Activated naive CD8-positive, alpha-beta T cell treated with anti-CD3 and anti-CD28 coated beads for 36 hours (primary cell): ENCODE measurements around the gene TAS2R10. TPM values are rescaled to one million over a fixed set of nuclear protein-coding genes. Genes with fewer than 3 reads are reported as not detected.
A peak's percentile ranks its signal among the peaks of the same experiment; 100 is the strongest.

Experiments used
- DNase-seq: peaks from one replicate; pipeline ENCODE4 v3.0.0; 2021
- H3K27ac Mint-ChIP-seq: one replicate; pipeline ENCODE4 v1.8.0; 2022; ENCODE audit warnings: mild to moderate bottlenecking, moderate library complexity, mixed read lengths
- H3K27me3 Mint-ChIP-seq: one replicate; pipeline ENCODE4 v1.8.0; 2022; ENCODE audit warnings: mild to moderate bottlenecking, mixed read lengths
- H3K36me3 Mint-ChIP-seq: one replicate; pipeline ENCODE4 v1.8.0; 2021; ENCODE audit warnings: mild to moderate bottlenecking, mixed read lengths
- H3K4me1 Mint-ChIP-seq: one replicate; pipeline ENCODE4 v1.8.0; 2021; ENCODE audit warnings: mixed read lengths
- H3K4me3 Mint-ChIP-seq: one replicate; pipeline ENCODE4 v1.8.0; 2022; ENCODE audit warnings: mild to moderate bottlenecking, moderate library complexity, mixed read lengths
- H3K9me3 Mint-ChIP-seq: one replicate; pipeline ENCODE4 v1.8.0; 2022; ENCODE audit warnings: mixed read lengths
- total RNA-seq, 2 experiments: library from RNA; stranded (reverse); gene quantifications; one replicate each; pipeline ENCODE4 v1.2.3, GENCODE V29; 2021

Gene TAS2R10, protein sequence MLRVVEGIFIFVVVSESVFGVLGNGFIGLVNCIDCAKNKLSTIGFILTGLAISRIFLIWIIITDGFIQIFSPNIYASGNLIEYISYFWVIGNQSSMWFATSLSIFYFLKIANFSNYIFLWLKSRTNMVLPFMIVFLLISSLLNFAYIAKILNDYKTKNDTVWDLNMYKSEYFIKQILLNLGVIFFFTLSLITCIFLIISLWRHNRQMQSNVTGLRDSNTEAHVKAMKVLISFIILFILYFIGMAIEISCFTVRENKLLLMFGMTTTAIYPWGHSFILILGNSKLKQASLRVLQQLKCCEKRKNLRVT
- not detected for total RNA-seq

GRCh38 chr12:10826258-10826657, at the start of gene TAS2R10:
TAS2R10 (minus strand) TSS chr12:10826358; CDS start chr12:10826269, 89 bp downstream.
- H3K27ac Mint-ChIP-seq = no peak within 1 kb of the TSS
- DNase-seq = no peak
- H3K36me3 Mint-ChIP-seq = no peaks in the 10 kb centered on the region
- H3K4me3 Mint-ChIP-seq = no peak within 1 kb of the TSS
- H3K4me1 Mint-ChIP-seq = no peaks in the 10 kb centered on the region
- no peaks in the 10 kb centered on the region for H3K9me3 Mint-ChIP-seq
- no peaks in the 10 kb centered on the region for H3K27me3 Mint-ChIP-seq

- H3K27me3 Mint-ChIP-seq = no peaks in the 10 kb centered on the region
- no peak overlapping the region for H3K27ac Mint-ChIP-seq
- DNase-seq = no peak
- H3K9me3 Mint-ChIP-seq = peaks cover 9% of the 10 kb centered on the region
- H3K4me3 Mint-ChIP-seq = no peak overlapping the region
- H3K4me1 Mint-ChIP-seq = no peaks in the 10 kb centered on the region
- H3K36me3 Mint-ChIP-seq = peaks cover 40% of the 10 kb centered on the region
Observed at GRCh38 chr12:10873378-10873777, 47.2 kb upstream of the TAS2R10 start.

GRCh38 chr12:10867381-10867780, 41.2 kb upstream of the TAS2R10 start:
- no peaks in the 10 kb centered on the region for H3K27me3 Mint-ChIP-seq
- peaks cover 27% of the 10 kb centered on the region for H3K9me3 Mint-ChIP-seq
- no peak overlapping the region for H3K27ac Mint-ChIP-seq
- H3K4me3 Mint-ChIP-seq = no peak overlapping the region
- DNase-seq = no peak
- H3K36me3 Mint-ChIP-seq = peaks cover 44% of the 10 kb centered on the region
- no peaks in the 10 kb centered on the region for H3K4me1 Mint-ChIP-seq

- Mint-ChIP-seq H3K9me3 (peaks cover 41% of the 10 kb centered on the region), H3K4me1 (no peaks in the 10 kb centered on the region), H3K27me3 (no peaks in the 10 kb centered on the region), H3K27ac (no peak overlapping the region), H3K36me3 (peaks cover 61% of the 10 kb centered on the region), H3K4me3 (no peak overlapping the region)
- no peak for DNase-seq
Observed at GRCh38 chr12:10863512-10864218, 37.5 kb upstream of the TAS2R10 start.

DNA sequence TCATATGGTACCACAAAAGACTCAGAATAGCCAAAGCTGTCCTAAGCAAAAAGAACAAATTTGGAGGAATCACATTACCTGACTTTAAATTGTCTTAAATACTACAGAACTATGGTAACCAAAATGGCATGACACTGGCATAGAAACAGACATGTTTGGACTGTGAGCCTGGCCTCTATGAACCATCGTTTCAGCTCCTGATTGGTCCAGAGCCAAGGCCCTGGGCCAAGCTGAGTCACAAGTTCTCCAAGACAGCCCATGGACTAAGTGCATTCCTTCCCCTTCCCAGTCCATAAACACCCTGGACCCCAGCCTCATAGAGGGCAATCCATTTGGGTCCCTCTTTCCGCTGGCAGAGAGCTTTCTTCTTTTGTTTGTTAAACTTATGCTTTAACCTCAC, 35.2 kb upstream of the TAS2R10 start:
- no peak for DNase-seq
- H3K4me1 Mint-ChIP-seq = no peaks in the 10 kb centered on the region
- H3K36me3 Mint-ChIP-seq = peaks cover 69% of the 10 kb centered on the region
- no peak overlapping the region for H3K27ac Mint-ChIP-seq
- peaks cover 59% of the 10 kb centered on the region for H3K9me3 Mint-ChIP-seq
- H3K4me3 Mint-ChIP-seq = no peak overlapping the region
- H3K27me3 Mint-ChIP-seq = no peaks in the 10 kb centered on the region

GRCh38 chr12:10855807-10856206, 29.6 kb upstream of the TAS2R10 start:
- Mint-ChIP-seq H3K9me3 (peaks cover 37% of the 10 kb centered on the region), H3K4me3 (no peak overlapping the region), H3K27ac (no peak overlapping the region), H3K27me3 (no peaks in the 10 kb centered on the region), H3K4me1 (peaks cover 23% of the 10 kb centered on the region), H3K36me3 (peaks cover 49% of the 10 kb centered on the region)
- DNase-seq = no peak

DNA sequence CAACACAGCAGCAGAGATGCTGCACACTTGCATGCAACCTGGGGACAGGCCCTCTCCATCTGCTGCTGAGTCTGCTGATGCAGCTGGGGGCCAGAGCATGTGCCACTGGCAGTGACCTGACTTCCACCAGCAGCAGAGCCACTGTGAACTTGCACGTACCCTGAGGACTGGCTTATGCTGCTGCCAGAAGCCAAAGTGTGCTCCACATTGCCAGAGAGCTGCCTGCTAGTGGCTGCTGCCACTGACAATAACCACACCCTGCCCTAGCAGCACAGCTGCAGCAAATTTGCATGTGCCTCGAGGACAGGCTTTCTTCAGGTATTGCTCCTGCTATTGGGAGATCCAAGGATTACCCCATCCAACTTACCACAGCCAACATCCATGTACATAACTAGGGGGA, 27.6 kb upstream of the TAS2R10 start:
- H3K4me1 Mint-ChIP-seq = peaks cover 37% of the 10 kb centered on the region
- H3K9me3 Mint-ChIP-seq = peaks cover 28% of the 10 kb centered on the region
- H3K4me3 Mint-ChIP-seq = no peak overlapping the region
- DNase-seq = no peak
- H3K27me3 Mint-ChIP-seq = no peaks in the 10 kb centered on the region
- no peak overlapping the region for H3K27ac Mint-ChIP-seq
- H3K36me3 Mint-ChIP-seq = peaks cover 36% of the 10 kb centered on the region

GRCh38 chr12:10851243-10851858, 25.2 kb upstream of the TAS2R10 start:
- H3K27ac Mint-ChIP-seq = no peak overlapping the region
- DNase-seq = no peak
- no peak overlapping the region for H3K4me3 Mint-ChIP-seq
- peaks cover 37% of the 10 kb centered on the region for H3K4me1 Mint-ChIP-seq
- peaks cover 8% of the 10 kb centered on the region for H3K9me3 Mint-ChIP-seq
- H3K27me3 Mint-ChIP-seq = no peaks in the 10 kb centered on the region
- H3K36me3 Mint-ChIP-seq = peaks cover 23% of the 10 kb centered on the region

GRCh38 chr12:10849425-10849878, 23.3 kb upstream of the TAS2R10 start, which contains the start of gene PRR4:
PRR4 (minus strand) TSS chr12:10849475; CDS start chr12:10849437, 38 bp downstream.
- Mint-ChIP-seq H3K9me3 (no peaks in the 10 kb centered on the region), H3K27me3 (no peaks in the 10 kb centered on the region), H3K4me3 (no peak within 1 kb of the TSS), H3K27ac (no peak within 1 kb of the TSS), H3K36me3 (peaks cover 16% of the 10 kb centered on the region), H3K4me1 (peaks cover 34% of the 10 kb centered on the region)
- peak; percentile 11 for DNase-seq

GRCh38 chr12:10847744-10848143, 21.6 kb upstream of the TAS2R10 start:
- no peak overlapping the region for H3K27ac Mint-ChIP-seq

DNA sequence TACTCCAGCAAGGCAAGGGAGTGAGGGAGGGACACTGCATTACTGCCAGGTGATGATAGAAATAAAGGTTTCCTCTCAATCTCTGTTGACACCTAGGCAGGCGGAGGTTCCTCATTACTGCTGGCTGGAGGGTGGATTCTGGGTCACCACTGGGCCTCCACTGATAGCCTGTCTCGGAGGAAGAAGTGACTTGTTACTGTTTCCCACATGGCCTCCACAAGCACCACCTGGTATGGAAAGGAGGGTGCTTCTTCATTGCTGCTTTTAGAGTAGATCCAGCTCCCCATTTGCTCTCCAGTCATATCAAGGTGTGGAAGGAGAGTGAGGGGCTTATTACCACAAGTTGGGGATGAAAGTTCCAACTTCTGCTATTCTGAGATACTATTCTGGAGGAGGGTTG, 16.7 kb upstream of the TAS2R10 start:
- no peaks in the 10 kb centered on the region for H3K27me3 Mint-ChIP-seq
- no peak for DNase-seq
- no peak overlapping the region for H3K4me3 Mint-ChIP-seq
- peaks cover 22% of the 10 kb centered on the region for H3K36me3 Mint-ChIP-seq
- peaks cover 2% of the 10 kb centered on the region for H3K9me3 Mint-ChIP-seq
- H3K4me1 Mint-ChIP-seq = no peaks in the 10 kb centered on the region
- H3K27ac Mint-ChIP-seq = no peak overlapping the region

More at GRCh38 chr12:10847744-10848143, 21.6 kb upstream of the TAS2R10 start:
- no peaks in the 10 kb centered on the region for H3K9me3 Mint-ChIP-seq
- peaks cover 19% of the 10 kb centered on the region for H3K36me3 Mint-ChIP-seq
- no peaks in the 10 kb centered on the region for H3K27me3 Mint-ChIP-seq
- H3K4me1 Mint-ChIP-seq = peaks cover 31% of the 10 kb centered on the region
- no peak overlapping the region for H3K4me3 Mint-ChIP-seq
- no peak for DNase-seq

DNA sequence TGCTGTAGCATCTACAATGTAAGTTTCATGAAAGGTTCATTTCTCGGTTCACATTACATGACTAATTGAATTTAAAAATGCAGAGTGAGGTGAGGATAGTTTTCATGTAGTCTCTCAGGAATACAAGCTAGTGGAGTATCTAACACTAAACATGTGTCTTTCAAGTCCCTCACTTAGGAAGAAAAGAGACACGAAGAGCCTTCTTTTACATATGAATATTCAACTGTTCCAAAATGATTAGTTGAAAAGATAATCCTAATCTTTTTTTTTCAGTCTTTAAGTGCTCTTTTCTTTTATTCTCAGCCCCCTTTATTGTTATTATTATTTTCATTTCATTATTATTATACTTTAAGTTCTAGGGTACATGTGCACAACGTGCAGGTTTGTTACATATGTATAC, 12.3 kb upstream of the TAS2R10 start:
- H3K4me1 Mint-ChIP-seq = no peaks in the 10 kb centered on the region
- peaks cover 11% of the 10 kb centered on the region for H3K36me3 Mint-ChIP-seq
- H3K27me3 Mint-ChIP-seq = no peaks in the 10 kb centered on the region
- DNase-seq = no peak
- no peak overlapping the region for H3K27ac Mint-ChIP-seq
- H3K9me3 Mint-ChIP-seq = peaks cover 8% of the 10 kb centered on the region
- H3K4me3 Mint-ChIP-seq = no peak overlapping the region

DNA sequence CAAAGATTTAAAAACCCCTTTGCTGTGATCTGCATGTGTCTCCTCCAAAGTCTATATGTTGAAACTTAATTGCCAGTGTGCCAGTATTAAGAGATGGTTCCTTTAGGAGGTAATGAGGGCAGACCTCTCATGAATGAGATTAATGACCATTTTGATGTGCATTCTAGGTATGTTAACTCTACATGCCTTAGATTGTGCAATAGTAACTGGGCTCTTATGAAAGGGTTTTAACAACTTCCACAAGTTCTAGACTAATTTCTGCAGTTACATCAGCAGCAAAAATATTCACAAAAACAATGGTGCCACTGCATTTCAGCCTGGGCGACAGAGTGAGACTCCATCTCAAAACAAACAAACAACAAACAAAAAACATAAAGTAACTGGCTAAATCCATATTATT, 3.8 kb upstream of the TAS2R10 start:
- no peak overlapping the region for H3K4me3 Mint-ChIP-seq
- no peaks in the 10 kb centered on the region for H3K9me3 Mint-ChIP-seq
- no peak overlapping the region for H3K27ac Mint-ChIP-seq
- H3K36me3 Mint-ChIP-seq = no peaks in the 10 kb centered on the region
- no peaks in the 10 kb centered on the region for H3K4me1 Mint-ChIP-seq
- no peak for DNase-seq
- H3K27me3 Mint-ChIP-seq = no peaks in the 10 kb centered on the region

DNA sequence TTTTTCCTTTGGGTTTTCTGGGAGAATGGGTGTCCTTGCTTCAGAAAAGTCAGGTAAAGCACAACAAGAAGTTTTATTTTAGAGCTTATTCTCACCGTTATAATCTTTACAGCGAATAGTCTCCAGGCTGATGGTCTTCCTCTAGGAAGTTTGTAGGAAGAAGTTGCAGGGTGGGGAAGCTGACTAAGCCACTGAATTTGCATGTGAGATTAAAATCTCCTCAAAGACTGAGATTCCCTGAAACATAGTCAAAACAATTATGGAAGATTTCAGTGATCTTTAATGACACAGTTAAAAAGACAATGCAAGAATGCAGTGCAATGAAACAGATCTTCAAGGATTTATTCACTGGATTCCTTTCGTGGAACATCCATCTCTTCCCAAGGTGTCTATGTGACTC, 1.2 kb downstream of the TAS2R10 start:
- Mint-ChIP-seq H3K4me3 (no peak overlapping the region), H3K27me3 (no peaks in the 10 kb centered on the region), H3K27ac (no peak overlapping the region), H3K36me3 (no peaks in the 10 kb centered on the region), H3K4me1 (no peaks in the 10 kb centered on the region), H3K9me3 (no peaks in the 10 kb centered on the region)
- no peak for DNase-seq

GRCh38 chr12:10811883-10812536, 14.1 kb downstream of the TAS2R10 start:
- peaks cover 14% of the 10 kb centered on the region for H3K27me3 Mint-ChIP-seq
- H3K4me3 Mint-ChIP-seq = no peak overlapping the region
- no peaks in the 10 kb centered on the region for H3K9me3 Mint-ChIP-seq
- H3K27ac Mint-ChIP-seq = no peak overlapping the region
- no peaks in the 10 kb centered on the region for H3K4me1 Mint-ChIP-seq
- H3K36me3 Mint-ChIP-seq = no peaks in the 10 kb centered on the region
- no peak for DNase-seq
